Trophoblast cell (in vitro differentiated cells and primary cell): ENCODE data around the gene CWH43.

ENCODE experiments used
- DNase-seq, 2 donors: peaks; one replicate each; pipeline ENCODE4 v3.0.0-alpha.2; 2016
- H2AFZ ChIP-seq: 2 replicates; pipeline ENCODE4 v1.6.1; 2013; ENCODE audit warnings: low read length, moderate library complexity, mild to moderate bottlenecking; ENCODE audit not compliant: insufficient read depth, poor library complexity
- H2AK5ac ChIP-seq: 2 replicates; pipeline ENCODE4 v1.6.1; 2013; ENCODE audit warnings: mild to moderate bottlenecking, low read length
- H2BK120ac ChIP-seq: 2 replicates; pipeline ENCODE4 v1.6.1; 2013; ENCODE audit warnings: low read length, mild to moderate bottlenecking, moderate library complexity; ENCODE audit not compliant: insufficient read depth, poor library complexity
- H2BK12ac ChIP-seq: 2 replicates; pipeline ENCODE4 v1.6.1; 2013; ENCODE audit warnings: mild to moderate bottlenecking, low read length, moderate library complexity
- H2BK5ac ChIP-seq: 2 replicates; pipeline ENCODE4 v1.6.1; 2013; ENCODE audit warnings: low read length, low read depth, moderate library complexity, mild to moderate bottlenecking; ENCODE audit not compliant: poor library complexity
- H3K14ac ChIP-seq: 2 replicates; pipeline ENCODE4 v1.6.1; 2013; ENCODE audit warnings: mild to moderate bottlenecking, low read length
- H3K18ac ChIP-seq: 2 replicates; pipeline ENCODE4 v1.6.1; 2013; ENCODE audit warnings: mild to moderate bottlenecking, low read length
- H3K23ac ChIP-seq: 2 replicates; pipeline ENCODE4 v1.6.1; 2013; ENCODE audit warnings: low read length
- H3K27ac ChIP-seq: 2 replicates; pipeline ENCODE4 v1.5.1; 2013; ENCODE audit warnings: low read depth, mild to moderate bottlenecking, inconsistent platforms, low read length, moderate library complexity
- H3K27me3 ChIP-seq: 2 replicates; pipeline ENCODE4 v1.6.1; 2013; ENCODE audit warnings: inconsistent platforms, mild to moderate bottlenecking, low read length, moderate library complexity; ENCODE audit not compliant: insufficient read depth
- H3K36me3 ChIP-seq, 2 experiments: 1 replicate in 1 of 2; 2 replicates in 1 of 2; pipeline ENCODE4 v1.6.1; 2013; ENCODE audit warnings: low read length in 2 of 2, mild to moderate bottlenecking in 2 of 2, moderate library complexity in 1 of 2; ENCODE audit not compliant: insufficient read depth in 2 of 2, control insufficient read depth in 1 of 2
- H3K4ac ChIP-seq: 2 replicates; pipeline ENCODE4 v1.6.1; 2013; ENCODE audit warnings: low read depth, mild to moderate bottlenecking, low read length, moderate library complexity
- H3K4me1 ChIP-seq, 2 experiments: 1 replicate in 1 of 2; 2 replicates in 1 of 2; pipeline ENCODE4 v1.6.1; 2013; ENCODE audit warnings: low read length in 2 of 2, mild to moderate bottlenecking in 2 of 2, moderate library complexity in 1 of 2; ENCODE audit not compliant: insufficient read depth in 2 of 2, control insufficient read depth in 1 of 2
- H3K4me2 ChIP-seq: 2 replicates; pipeline ENCODE4 v1.6.1; 2013; ENCODE audit warnings: inconsistent platforms, mild to moderate bottlenecking, low read length, moderate library complexity
- H3K4me3 ChIP-seq: 2 replicates; pipeline ENCODE4 v1.5.1; 2013; ENCODE audit warnings: mild to moderate bottlenecking, low read depth, low read length, inconsistent platforms
- H3K79me1 ChIP-seq: one replicate; pipeline ENCODE4 v1.6.1; 2013; ENCODE audit warnings: low read length
- H3K79me2 ChIP-seq: 2 replicates; pipeline ENCODE4 v1.6.1; 2013; ENCODE audit warnings: low read length, mild to moderate bottlenecking; ENCODE audit not compliant: control insufficient read depth, insufficient read depth, poor library complexity
- H3K9ac ChIP-seq: 2 replicates; pipeline ENCODE4 v1.6.1; 2013; ENCODE audit warnings: mild to moderate bottlenecking, low read length
- H3K9me3 ChIP-seq: 2 replicates; pipeline ENCODE4 v1.6.1; 2013; ENCODE audit warnings: low read depth, mild to moderate bottlenecking, control low read depth, inconsistent platforms, low read length; ENCODE audit not compliant: insufficient read depth
- H4K12ac ChIP-seq: 2 replicates; pipeline ENCODE4 v1.6.1; 2013; ENCODE audit warnings: low read depth, mild to moderate bottlenecking, low read length, moderate library complexity
- H4K8ac ChIP-seq: 2 replicates; pipeline ENCODE4 v1.6.1; 2013; ENCODE audit warnings: low read depth, mild to moderate bottlenecking, low read length, moderate library complexity
- H4K91ac ChIP-seq: one replicate; pipeline ENCODE4 v1.6.1; 2013; ENCODE audit warnings: low read depth, mild to moderate bottlenecking, low read length, moderate library complexity
- WGBS: extraction: QIAGEN DNeasy Blood & Tissue Kit; methylation state at CpG from one replicate; pipeline ENCODE4 v1.1.7; 2013; ENCODE audit warnings: missing lambda C conversion rate; ENCODE audit not compliant: insufficient read length, insufficient coverage; ENCODE audit errors: extremely low coverage; 5-methylcytosine and 5-hydroxymethylcytosine counted together

Gene CWH43

GRCh38 chr4:48943387-48943786 lies 42.7 kb upstream of the CWH43 start:
- H3K4me1 ChIP-seq: peaks cover 2 to 10% of the 10 kb centered on the region in 2 experiments
- H3K23ac ChIP-seq: no peak overlapping the region
- no peaks in the 10 kb centered on the region for H3K36me3 ChIP-seq

DNA sequence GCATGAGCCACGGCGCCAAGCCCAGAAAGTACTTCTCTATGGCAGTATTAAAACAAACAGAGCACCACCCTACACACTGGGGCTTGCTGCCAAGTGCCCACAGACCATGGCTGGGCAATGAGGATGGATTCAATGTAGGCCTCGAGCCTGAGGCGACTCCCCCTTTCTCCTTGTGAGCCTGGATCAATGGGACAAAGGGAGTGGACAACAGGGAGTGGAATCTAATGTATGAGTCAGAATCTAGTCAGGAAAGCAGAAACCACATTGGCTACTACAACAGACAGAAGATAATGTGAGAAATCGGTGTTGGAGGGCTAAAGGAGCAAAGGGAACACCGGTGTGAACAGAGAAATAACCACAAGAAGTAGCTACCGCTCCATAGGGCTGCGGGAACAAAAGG lies 41.8 kb upstream of the CWH43 start:
- Histone ChIP-seq H3K4me1 (peaks cover 2 to 10% of the 10 kb centered on the region in 2 experiments), H3K9ac (no peak overlapping the region), H2AK5ac (no peak overlapping the region), H3K79me1 (no peaks in the 10 kb centered on the region), H3K27me3 (no peaks in the 10 kb centered on the region), H3K36me3 (no peaks in the 10 kb centered on the region), H3K4me3 (no peak overlapping the region), H3K9me3 (no peaks in the 10 kb centered on the region), H3K27ac (no peak overlapping the region), H3K18ac (no peak overlapping the region), H4K12ac (no peak overlapping the region), H3K23ac (no peak overlapping the region), H2AFZ (no peak overlapping the region), H4K91ac (no peak overlapping the region), H3K14ac (no peak overlapping the region), H2BK5ac (no peak overlapping the region), H4K8ac (no peak overlapping the region), H3K4ac (no peak overlapping the region), H3K4me2 (no peak overlapping the region), H2BK12ac (no peak overlapping the region), H3K79me2 (no peaks in the 10 kb centered on the region), H2BK120ac (no peak overlapping the region)
- WGBS: no CpG with 5 or more reads among the region's 8 CpGs
- no peak for DNase-seq

More at GRCh38 chr4:48943387-48943786, 42.7 kb upstream of the CWH43 start:
- DNase-seq: peak in 1 of 2 donors; percentile 40
- H2BK12ac ChIP-seq: no peak overlapping the region
- no peak overlapping the region for H2AFZ ChIP-seq
- no peak overlapping the region for H3K14ac ChIP-seq
- H3K27ac ChIP-seq: no peak overlapping the region
- H4K12ac ChIP-seq: no peak overlapping the region
- no peak overlapping the region for H3K4me2 ChIP-seq
- H2AK5ac ChIP-seq: no peak overlapping the region
- no peak overlapping the region for H3K4me3 ChIP-seq
- no peaks in the 10 kb centered on the region for H3K79me2 ChIP-seq
- H3K9ac ChIP-seq: no peak overlapping the region
- H4K91ac ChIP-seq: no peak overlapping the region
- H3K79me1 ChIP-seq: no peaks in the 10 kb centered on the region
- H2BK5ac ChIP-seq: no peak overlapping the region
- H3K18ac ChIP-seq: no peak overlapping the region
- H4K8ac ChIP-seq: no peak overlapping the region
- no peaks in the 10 kb centered on the region for H3K27me3 ChIP-seq
- no peak overlapping the region for H2BK120ac ChIP-seq
- no CpG with 5 or more reads among the region's 1 CpG for WGBS
- peaks cover 2% of the 10 kb centered on the region for H3K9me3 ChIP-seq
- H3K4ac ChIP-seq: no peak overlapping the region

GRCh38 chr4:48944756-48945241 lies 41.3 kb upstream of the CWH43 start:
- H4K8ac ChIP-seq: no peak overlapping the region
- no peak overlapping the region for H3K18ac ChIP-seq
- no peak overlapping the region for H2BK12ac ChIP-seq
- no peak overlapping the region for H3K4me3 ChIP-seq
- no peak overlapping the region for H2AK5ac ChIP-seq
- H3K27me3 ChIP-seq: no peaks in the 10 kb centered on the region
- H3K36me3 ChIP-seq: no peaks in the 10 kb centered on the region
- H3K79me1 ChIP-seq: no peaks in the 10 kb centered on the region
- H3K23ac ChIP-seq: no peak overlapping the region
- no peak overlapping the region for H2BK120ac ChIP-seq
- no peak overlapping the region for H3K4me2 ChIP-seq
- no peak overlapping the region for H3K14ac ChIP-seq
- H3K9ac ChIP-seq: no peak overlapping the region
- peak in 1 of 2 donors; percentile 50 for DNase-seq
- H3K4me1 ChIP-seq: peaks cover under 1 to 10% of the 10 kb centered on the region in 2 experiments
- WGBS: no CpG with 5 or more reads among the region's 6 CpGs
- H3K4ac ChIP-seq: no peak overlapping the region
- no peak overlapping the region for H4K91ac ChIP-seq
- no peak overlapping the region for H2AFZ ChIP-seq
- H3K27ac ChIP-seq: no peak overlapping the region
- no peak overlapping the region for H4K12ac ChIP-seq
- H2BK5ac ChIP-seq: no peak overlapping the region
- no peaks in the 10 kb centered on the region for H3K9me3 ChIP-seq
- H3K79me2 ChIP-seq: no peaks in the 10 kb centered on the region

GRCh38 chr4:48945981-48946380 lies 40.1 kb upstream of the CWH43 start:
- Histone ChIP-seq H3K79me2 (no peaks in the 10 kb centered on the region), H3K4me3 (no peak overlapping the region), H3K14ac (no peak overlapping the region), H2BK5ac (no peak overlapping the region), H4K12ac (no peak overlapping the region), H3K18ac (no peak overlapping the region), H4K91ac (no peak overlapping the region), H3K79me1 (no peaks in the 10 kb centered on the region), H3K4me2 (no peak overlapping the region), H2BK12ac (no peak overlapping the region), H3K23ac (no peak overlapping the region), H3K9me3 (no peaks in the 10 kb centered on the region), H3K4me1 (peaks cover 0 to 10% of the 10 kb centered on the region in 2 experiments), H3K36me3 (no peaks in the 10 kb centered on the region), H3K4ac (no peak overlapping the region), H3K9ac (no peak overlapping the region), H4K8ac (no peak overlapping the region), H3K27me3 (no peaks in the 10 kb centered on the region), H2BK120ac (no peak overlapping the region), H3K27ac (no peak overlapping the region), H2AFZ (no peak overlapping the region), H2AK5ac (no peak overlapping the region)
- no CpG with 5 or more reads among the region's 2 CpGs for WGBS
- no peak for DNase-seq
